Thyroid gland (tissue), 4 donors: ENCODE measurements around the gene N4BP2L2.

Experiments
- POLR2A ChIP-seq, 2 donors: fragments of 450-650 bp; IDR thresholded peaks; one replicate each; pipeline ENCODE4 v1.6.1; 2017; ENCODE audit warnings: antibody characterized with exemption in 2 of 2, mild to moderate bottlenecking in 2 of 2, moderate library complexity in 1 of 2
- TF ChIP-seq, protein P1 (sequence below), 6 experiments: fragments of 200-600 bp in 3 of 6; fragments of 450-650 bp in 3 of 6; sonication (generic) in 3 of 6; IDR thresholded peaks; one replicate each; pipeline ENCODE4 v1.5.1; 2016 to 2019; ENCODE audit warnings: antibody characterized with exemption in 6 of 6, mild to moderate bottlenecking in 2 of 6, inconsistent platforms in 1 of 6, moderate library complexity in 1 of 6

DNA sequence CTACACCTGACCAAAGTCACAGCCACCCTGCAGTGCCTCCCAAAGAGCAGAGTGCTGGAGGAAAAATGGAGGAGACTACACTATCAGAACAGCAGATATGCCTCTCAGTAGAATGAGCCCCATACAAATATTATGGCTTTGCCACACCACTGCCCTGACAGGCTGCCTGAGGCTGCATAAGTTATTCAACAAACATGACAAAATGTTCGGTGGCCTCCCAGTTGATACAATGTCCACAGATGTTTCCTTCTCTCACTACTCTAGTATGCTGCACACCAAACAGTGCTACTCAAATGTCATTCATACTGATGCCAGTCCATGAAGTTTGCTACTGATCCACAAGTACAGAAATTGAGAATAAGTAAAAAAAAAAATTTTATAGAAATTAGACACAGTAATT lies 41.0 kb downstream of the N4BP2L2 start:
- TF ChIP-seq, protein P1, sequence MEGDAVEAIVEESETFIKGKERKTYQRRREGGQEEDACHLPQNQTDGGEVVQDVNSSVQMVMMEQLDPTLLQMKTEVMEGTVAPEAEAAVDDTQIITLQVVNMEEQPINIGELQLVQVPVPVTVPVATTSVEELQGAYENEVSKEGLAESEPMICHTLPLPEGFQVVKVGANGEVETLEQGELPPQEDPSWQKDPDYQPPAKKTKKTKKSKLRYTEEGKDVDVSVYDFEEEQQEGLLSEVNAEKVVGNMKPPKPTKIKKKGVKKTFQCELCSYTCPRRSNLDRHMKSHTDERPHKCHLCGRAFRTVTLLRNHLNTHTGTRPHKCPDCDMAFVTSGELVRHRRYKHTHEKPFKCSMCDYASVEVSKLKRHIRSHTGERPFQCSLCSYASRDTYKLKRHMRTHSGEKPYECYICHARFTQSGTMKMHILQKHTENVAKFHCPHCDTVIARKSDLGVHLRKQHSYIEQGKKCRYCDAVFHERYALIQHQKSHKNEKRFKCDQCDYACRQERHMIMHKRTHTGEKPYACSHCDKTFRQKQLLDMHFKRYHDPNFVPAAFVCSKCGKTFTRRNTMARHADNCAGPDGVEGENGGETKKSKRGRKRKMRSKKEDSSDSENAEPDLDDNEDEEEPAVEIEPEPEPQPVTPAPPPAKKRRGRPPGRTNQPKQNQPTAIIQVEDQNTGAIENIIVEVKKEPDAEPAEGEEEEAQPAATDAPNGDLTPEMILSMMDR (IDR thresholded peaks at IDR 0.05), result no peak
- TF ChIP-seq POLR2A (IDR thresholded peaks at IDR 0.05), result no peak
